ENCODE results near the gene PPP4R4.
"Not testable (repeated sequence)": the region's sequence is repeated elsewhere in the genome, so short reads cannot be mapped to it uniquely, and the experiment has no call there.

Gene PPP4R4

DNA sequence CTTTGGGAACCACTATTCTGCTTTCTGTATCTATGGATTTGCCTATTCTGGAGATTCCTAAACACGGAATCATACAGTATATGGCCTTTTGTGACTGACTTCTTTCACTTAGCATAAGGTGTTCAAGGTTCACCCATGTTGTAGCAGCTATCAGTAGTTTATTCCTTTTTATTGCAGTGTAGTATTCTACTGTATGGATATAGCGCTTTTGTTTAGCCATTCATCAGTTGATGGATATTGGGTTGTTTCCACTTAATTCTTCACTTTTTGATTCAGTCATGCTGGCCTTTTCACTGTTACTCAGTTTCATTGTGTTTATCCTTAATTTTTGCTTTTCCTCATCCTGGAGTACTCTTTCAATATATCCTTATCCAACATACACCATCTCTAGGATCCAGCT, 5.1 kb downstream of the PPP4R4 start:
- Mint-ChIP-seq H3K27ac (no peak overlapping the region), H3K36me3 (ENCODE audit: low read depth) (no peaks in the 10 kb centered on the region), H3K9me3 (no peaks in the 10 kb centered on the region), H3K4me3 (no peak overlapping the region), H3K27me3 (ENCODE audit: low read depth) (peaks cover 34% of the 10 kb centered on the region), H3K4me1 (ENCODE audit: low read depth) (peaks cover 20% of the 10 kb centered on the region)

DNA sequence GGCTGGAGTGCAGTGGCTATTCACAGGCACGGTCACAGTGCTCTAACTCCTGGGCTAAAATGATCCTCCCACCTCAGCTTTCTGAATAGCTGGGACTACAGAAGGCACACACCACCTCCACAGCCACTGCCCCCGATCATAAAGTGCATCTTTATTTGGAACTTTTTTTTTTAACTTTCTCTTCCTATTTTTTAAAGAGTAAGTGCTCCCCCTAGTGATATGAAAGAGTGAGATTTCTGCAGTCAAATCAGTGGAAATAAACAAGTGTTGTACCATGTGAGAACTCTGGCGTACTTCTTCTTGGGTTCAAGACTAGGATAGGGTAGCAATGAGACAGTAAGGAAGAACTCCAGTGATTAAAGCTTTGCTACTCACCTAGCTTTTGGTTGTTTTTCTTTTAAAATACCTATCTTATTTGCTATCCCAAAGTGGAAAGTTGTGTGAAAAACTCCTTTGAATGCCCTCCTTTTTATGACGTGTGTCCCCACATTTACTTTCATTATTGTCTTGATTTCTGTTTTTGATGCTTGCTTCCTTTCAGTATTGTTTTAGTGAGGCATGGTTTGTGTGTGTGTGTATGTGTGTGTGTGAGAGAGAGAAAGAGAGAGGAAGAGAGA, 6.6 kb downstream of the PPP4R4 start:
- Mint-ChIP-seq H3K27ac (peak overlapping the region; percentile 22), H3K4me3 (peak overlapping the region; percentile 44), H3K9me3 (no peaks in the 10 kb centered on the region), H3K36me3 (ENCODE audit: low read depth) (no peaks in the 10 kb centered on the region), H3K27me3 (ENCODE audit: low read depth) (peaks cover 26% of the 10 kb centered on the region), H3K4me1 (ENCODE audit: low read depth) (peaks cover 12% of the 10 kb centered on the region)

DNA sequence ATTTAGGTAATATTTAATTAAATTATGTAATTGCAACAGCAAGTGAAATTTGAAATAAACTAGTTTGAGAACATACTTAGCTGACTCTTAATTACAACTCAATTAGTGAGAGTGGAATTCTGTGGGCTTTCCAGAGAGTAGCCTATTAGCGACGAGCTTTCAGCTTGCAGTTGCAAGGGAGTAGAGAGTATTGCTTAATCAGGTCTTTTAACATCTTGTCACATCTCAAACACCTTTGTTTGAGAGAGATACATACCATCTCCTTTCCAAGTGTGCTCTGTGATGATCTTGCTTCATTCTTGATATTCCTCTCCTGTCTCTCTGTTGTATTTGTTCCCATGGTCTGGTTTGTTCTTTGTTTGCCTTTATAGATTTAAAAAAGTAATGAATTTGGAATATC, 7.7 kb downstream of the PPP4R4 start:
- Mint-ChIP-seq H3K9me3 (no peaks in the 10 kb centered on the region), H3K4me3 (no peak overlapping the region), H3K27me3 (ENCODE audit: low read depth) (peaks cover 17% of the 10 kb centered on the region), H3K4me1 (ENCODE audit: low read depth) (peaks cover 9% of the 10 kb centered on the region), H3K36me3 (ENCODE audit: low read depth) (no peaks in the 10 kb centered on the region), H3K27ac (no peak overlapping the region)

DNA sequence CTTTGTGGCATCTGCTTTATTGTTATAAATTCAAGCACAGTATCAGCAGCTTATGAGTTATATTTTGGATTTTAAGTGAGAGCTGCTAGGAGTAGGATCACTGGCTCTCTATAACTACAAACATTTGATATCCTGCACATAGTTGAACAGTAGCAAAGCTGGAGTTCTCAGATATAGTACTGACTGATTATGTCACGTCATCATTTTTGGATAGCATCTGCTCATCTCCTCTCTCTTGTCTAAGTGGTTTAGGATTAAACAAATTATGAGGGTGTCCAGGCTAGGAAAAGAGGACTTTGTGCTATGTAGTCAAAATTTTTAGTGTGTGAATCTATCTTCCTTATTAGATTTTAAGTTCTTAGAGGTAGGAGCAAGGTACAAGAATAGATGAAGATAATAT, 18.4 kb downstream of the PPP4R4 start:
- Mint-ChIP-seq H3K36me3 (ENCODE audit: low read depth) (no peaks in the 10 kb centered on the region), H3K27ac (no peak overlapping the region), H3K9me3 (peaks cover 8% of the 10 kb centered on the region), H3K27me3 (ENCODE audit: low read depth) (peaks cover 18% of the 10 kb centered on the region), H3K4me3 (no peak overlapping the region), H3K4me1 (ENCODE audit: low read depth) (no peaks in the 10 kb centered on the region)

DNA sequence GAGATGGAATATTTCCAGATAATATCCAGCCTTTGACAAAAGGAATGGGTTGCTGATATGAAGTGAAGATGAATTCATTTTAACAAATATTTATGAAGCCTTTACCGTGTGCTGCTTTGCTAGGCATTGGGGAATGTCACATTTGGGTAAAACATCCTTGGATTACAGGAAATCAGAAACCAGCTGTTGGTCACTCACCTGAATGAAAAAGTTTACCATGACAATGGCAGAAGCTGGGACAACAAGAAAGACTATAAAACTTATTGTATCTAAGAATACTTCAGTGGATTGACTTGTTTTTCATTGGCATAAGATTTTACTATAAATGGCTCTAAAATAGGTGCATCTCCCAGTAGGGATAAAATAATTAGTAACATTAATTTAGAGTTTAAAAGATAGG, 19.7 kb downstream of the PPP4R4 start:
- Mint-ChIP-seq H3K9me3 (peaks cover 8% of the 10 kb centered on the region), H3K27ac (no peak overlapping the region), H3K27me3 (ENCODE audit: low read depth) (peaks cover 15% of the 10 kb centered on the region), H3K4me3 (no peak overlapping the region), H3K36me3 (ENCODE audit: low read depth) (no peaks in the 10 kb centered on the region), H3K4me1 (ENCODE audit: low read depth) (no peaks in the 10 kb centered on the region)

DNA sequence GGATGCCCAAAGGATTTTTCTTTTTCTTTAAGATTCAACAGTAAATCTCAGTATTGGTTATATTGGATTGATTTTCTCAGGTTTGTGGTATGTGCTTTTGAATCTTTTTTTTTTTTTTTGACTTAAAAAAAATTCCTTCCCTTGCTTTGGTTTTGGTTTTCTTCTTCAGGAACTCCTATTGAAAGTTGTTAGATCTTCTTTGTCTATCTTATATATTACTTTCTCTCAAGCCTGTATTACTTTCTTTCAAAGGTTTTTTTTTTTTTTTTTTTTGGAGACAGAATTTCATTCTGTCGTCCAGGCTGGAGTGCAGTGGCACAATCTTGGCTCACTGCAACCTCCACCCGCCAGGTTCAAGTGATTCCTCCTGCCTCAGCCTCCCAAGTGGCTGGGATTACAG, 21.9 kb downstream of the PPP4R4 start:
- H3K27ac Mint-ChIP-seq = no peak overlapping the region

DNA sequence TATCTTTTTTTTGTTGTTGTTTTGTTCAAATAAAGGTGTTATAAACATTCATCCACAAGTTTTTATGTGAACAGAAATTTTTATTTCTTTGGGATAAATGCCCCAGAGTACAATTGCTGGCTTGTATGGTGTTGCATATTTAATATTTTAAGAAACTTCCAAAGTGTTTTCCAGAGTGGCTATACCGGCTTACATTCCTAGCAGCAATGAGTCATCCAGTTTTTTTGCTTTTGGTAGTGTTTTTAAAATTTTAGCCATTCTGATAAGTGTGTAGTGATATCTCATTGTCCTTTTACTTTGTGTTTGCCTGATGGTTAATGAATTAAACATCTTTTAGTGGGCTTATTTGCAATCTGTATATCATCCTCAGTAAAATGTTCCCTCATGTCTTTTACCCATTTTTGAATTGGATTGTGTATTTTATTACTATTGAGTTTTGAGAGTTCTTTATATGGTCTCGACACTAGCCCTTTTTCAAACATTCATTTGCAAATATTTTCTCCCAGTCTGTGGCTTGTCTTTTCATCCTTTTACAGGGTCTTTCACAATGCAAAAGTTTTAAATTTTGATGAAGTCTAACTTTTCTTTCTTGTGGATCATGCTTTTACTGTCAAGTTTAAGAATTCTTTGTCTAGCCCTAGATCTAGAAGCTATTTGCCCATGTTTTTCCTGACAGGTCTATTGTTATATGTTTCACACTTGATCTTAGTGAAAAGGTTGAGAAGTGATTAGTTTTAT, 29.5 kb downstream of the PPP4R4 start:
- no peak overlapping the region for H3K4me3 Mint-ChIP-seq
- H3K27me3 Mint-ChIP-seq (ENCODE audit: low read depth) = peaks cover 24% of the 10 kb centered on the region
- H3K9me3 Mint-ChIP-seq = peaks cover 8% of the 10 kb centered on the region
- H3K27ac Mint-ChIP-seq = no peak overlapping the region
- no peaks in the 10 kb centered on the region for H3K4me1 Mint-ChIP-seq (ENCODE audit: low read depth)
- H3K36me3 Mint-ChIP-seq (ENCODE audit: low read depth) = no peaks in the 10 kb centered on the region

More for the DNA sequence above, 21.9 kb downstream of the PPP4R4 start:
- Mint-ChIP-seq H3K4me3 (no peak overlapping the region), H3K27me3 (ENCODE audit: low read depth) (peaks cover 18% of the 10 kb centered on the region), H3K36me3 (ENCODE audit: low read depth) (no peaks in the 10 kb centered on the region), H3K9me3 (peaks cover 15% of the 10 kb centered on the region), H3K4me1 (ENCODE audit: low read depth) (no peaks in the 10 kb centered on the region)

DNA sequence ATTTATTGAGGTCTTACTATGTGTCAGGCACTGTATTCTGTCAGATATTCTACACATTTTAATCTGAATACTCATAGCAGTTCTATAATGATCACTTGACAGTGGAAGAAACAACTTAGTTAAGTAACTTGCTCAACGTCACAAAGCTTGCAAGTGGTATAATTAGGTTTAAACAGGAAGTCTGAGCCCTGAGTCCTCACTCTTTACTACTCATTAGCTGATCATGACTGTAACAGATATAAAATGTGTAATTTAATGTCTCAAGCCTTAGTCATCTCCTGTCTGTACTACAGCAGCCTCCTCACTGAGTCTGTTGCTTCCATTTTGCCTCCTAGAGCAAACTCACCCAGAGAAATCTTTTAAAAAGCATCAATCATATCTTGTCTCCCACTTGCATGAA, 38.9 kb downstream of the PPP4R4 start:
- H3K27ac Mint-ChIP-seq = no peak overlapping the region
- H3K4me1 Mint-ChIP-seq (ENCODE audit: low read depth) = no peaks in the 10 kb centered on the region
- H3K4me3 Mint-ChIP-seq = no peak overlapping the region
- no peaks in the 10 kb centered on the region for H3K36me3 Mint-ChIP-seq (ENCODE audit: low read depth)
- peaks cover 10% of the 10 kb centered on the region for H3K9me3 Mint-ChIP-seq
- H3K27me3 Mint-ChIP-seq (ENCODE audit: low read depth) = peaks cover 5% of the 10 kb centered on the region

DNA sequence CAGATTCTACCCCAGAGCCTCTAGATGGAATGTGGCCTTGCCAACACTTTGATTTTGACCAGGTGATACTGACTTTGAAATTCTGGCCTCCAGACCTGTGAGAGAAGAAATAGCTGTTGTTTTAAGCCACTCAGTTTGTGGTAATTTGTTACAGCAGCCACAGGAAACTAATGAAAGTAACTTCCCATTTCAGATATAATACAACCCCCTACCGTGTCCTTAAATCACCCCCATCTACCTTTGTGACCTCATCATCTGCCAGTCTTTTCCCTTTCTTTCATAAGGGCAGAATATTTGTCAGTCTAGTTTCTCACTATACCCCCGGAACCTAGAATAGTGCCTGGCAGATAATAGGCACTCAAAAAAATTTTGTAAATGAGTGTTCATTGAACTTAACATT, 39.6 kb downstream of the PPP4R4 start:
- peaks cover 5% of the 10 kb centered on the region for H3K27me3 Mint-ChIP-seq (ENCODE audit: low read depth)
- H3K4me1 Mint-ChIP-seq (ENCODE audit: low read depth) = no peaks in the 10 kb centered on the region
- peaks cover 10% of the 10 kb centered on the region for H3K9me3 Mint-ChIP-seq
- H3K36me3 Mint-ChIP-seq (ENCODE audit: low read depth) = no peaks in the 10 kb centered on the region
- H3K4me3 Mint-ChIP-seq = no peak overlapping the region
- no peak overlapping the region for H3K27ac Mint-ChIP-seq

DNA sequence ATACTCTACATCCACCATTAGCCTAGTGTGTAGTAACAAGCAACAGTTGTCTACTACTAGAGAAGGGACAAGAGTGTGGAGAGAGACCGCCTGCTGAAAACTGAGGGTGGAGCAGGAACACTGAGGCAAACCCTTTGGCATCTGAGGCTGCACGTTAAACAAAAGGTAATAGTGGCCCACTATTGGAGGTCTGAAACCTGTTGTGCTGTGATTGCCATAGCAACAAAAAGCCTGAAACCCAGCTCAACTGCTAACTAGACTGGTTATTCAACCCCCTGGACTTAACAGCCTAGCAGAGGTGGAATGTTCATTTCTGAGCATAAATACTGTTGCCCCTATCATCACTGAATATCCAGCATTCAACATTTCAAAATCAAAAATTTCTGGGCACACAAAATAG, 43.0 kb downstream of the PPP4R4 start:
- Mint-ChIP-seq H3K4me1 (ENCODE audit: low read depth) (no peaks in the 10 kb centered on the region), H3K4me3 (no peak overlapping the region), H3K9me3 (peaks cover 10% of the 10 kb centered on the region), H3K36me3 (ENCODE audit: low read depth) (no peaks in the 10 kb centered on the region), H3K27ac (no peak overlapping the region), H3K27me3 (ENCODE audit: low read depth) (no peaks in the 10 kb centered on the region)

DNA sequence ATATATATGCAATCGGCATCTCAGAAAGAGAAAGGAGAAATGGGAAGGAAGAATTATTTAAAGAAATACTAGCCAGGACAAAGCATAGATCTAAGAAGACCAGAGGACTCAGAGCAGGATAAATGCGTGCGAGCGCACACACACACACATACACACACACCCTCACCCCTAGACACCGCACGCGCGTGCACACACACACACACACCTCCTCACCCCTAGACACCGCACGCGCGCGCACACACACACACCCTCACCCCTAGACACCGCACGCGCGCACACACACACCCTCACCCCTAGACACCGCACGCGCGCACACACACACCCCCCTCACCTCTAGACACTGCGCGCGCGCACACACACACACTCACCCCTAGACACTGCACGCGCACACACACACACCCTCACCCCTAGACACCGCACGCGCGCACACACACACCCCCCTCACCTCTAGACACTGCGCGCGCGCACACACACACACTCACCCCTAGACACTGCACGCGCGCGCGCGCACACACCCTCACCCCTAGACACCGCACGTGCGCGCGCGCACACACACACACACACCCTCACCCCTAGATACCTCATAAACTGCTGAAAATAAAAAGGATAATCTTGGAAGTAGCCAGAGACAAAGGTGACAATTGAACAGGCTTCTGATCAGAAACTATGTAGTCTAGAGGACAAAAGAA, 44.2 kb downstream of the PPP4R4 start:
- H3K27me3 Mint-ChIP-seq (ENCODE audit: low read depth); H3K36me3 Mint-ChIP-seq (ENCODE audit: low read depth); H3K9me3 Mint-ChIP-seq; H3K4me1 Mint-ChIP-seq (ENCODE audit: low read depth); H3K27ac Mint-ChIP-seq; H3K4me3 Mint-ChIP-seq: not testable (repeated sequence)

DNA sequence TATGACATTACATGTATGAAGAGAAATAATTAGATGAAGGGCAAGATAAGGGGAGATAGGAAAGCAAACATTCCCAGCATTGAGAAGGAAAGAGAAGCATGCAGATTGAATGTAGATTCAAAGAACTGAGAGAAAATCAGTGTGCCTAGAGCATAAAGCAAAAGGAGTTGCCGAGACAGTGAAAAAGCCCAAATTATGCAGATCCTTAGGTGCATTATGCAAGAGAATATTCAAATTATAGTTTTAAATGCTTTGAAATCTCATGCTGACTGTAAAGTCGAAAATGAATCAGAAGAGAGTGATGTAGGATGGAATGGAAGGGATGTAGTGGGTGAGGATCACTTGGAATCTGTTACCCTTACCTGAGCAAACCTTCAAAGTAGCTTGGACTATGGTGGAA, 49.9 kb downstream of the PPP4R4 start:
- Mint-ChIP-seq H3K27me3 (ENCODE audit: low read depth) (peaks cover 3% of the 10 kb centered on the region), H3K4me3 (no peak overlapping the region), H3K4me1 (ENCODE audit: low read depth) (no peaks in the 10 kb centered on the region), H3K27ac (no peak overlapping the region), H3K36me3 (ENCODE audit: low read depth) (no peaks in the 10 kb centered on the region), H3K9me3 (no peaks in the 10 kb centered on the region)

DNA sequence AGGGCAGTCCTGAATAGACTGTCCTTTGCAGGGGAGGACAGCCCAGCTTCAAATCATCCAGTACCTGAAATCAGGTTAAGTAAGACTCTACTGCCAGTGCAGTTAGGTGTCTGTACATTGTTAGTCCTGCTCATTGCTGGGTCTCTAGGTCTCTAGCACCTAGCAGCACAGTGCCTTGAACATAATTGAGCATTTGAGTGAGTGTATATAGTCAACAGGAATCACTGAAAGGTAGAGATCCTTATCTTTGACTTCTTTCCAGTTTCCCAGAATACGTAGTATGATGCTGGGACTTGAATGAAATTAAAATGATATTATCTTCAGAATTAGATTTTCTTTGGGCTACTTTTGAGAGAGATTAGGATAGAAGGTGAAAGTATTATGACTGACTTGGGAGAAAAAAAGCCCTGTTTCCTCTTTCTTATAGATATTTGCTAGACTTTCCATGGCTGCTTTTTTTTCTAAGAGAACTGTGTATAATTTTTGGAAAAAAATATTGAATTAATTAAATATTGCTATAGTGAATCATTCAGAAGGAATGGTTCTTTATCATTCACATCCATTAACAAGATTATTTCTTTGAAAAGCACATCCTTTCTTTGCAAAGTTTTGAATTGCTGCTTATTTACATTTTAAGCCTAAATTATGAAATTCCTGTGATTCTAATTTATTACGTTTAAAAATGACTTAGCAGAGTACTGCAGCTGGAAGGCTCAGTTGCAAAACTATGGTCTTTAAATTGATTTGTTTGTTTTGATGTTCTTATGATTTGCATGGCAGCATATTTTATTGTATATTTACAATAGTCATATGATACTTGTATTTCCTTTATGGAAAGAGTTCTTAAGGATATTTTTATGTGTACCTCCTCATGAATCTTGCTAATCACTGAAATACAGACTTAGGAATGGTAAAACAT, 51.6 kb downstream of the PPP4R4 start:
- Mint-ChIP-seq H3K9me3 (no peaks in the 10 kb centered on the region), H3K36me3 (ENCODE audit: low read depth) (no peaks in the 10 kb centered on the region), H3K27ac (no peak overlapping the region), H3K4me1 (ENCODE audit: low read depth) (no peaks in the 10 kb centered on the region), H3K27me3 (ENCODE audit: low read depth) (peaks cover 3% of the 10 kb centered on the region), H3K4me3 (no peak overlapping the region)

DNA sequence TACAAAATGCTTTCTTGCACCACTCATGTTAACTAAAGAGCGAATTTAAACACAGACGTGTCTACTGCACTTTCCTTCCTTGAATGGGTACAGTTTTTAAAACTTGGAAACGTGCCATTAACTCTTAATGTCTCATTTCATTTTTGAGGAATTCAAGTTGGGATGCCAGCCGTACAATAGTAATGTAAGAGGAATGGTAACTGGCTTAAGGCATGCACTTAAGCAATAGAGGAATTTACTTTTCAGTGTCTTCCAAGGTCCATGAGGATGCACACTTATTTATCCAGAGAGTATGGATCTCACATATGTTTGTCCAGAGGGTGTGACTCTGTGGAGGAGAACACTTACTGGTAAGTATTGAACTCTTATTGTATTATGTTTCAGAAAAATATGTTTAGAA, 52.9 kb downstream of the PPP4R4 start:
- Mint-ChIP-seq H3K4me1 (ENCODE audit: low read depth) (no peaks in the 10 kb centered on the region), H3K27ac (no peak overlapping the region), H3K4me3 (no peak overlapping the region), H3K36me3 (ENCODE audit: low read depth) (no peaks in the 10 kb centered on the region), H3K27me3 (ENCODE audit: low read depth) (peaks cover 3% of the 10 kb centered on the region), H3K9me3 (no peaks in the 10 kb centered on the region)
